GM12878 (cell line): ENCODE measurements around the gene RAP1A.

ENCODE experiments used
- KAT2A ChIP-seq: conservative IDR thresholded peaks from 2 replicates; pipeline ENCODE4 v1.6.1; 2011; ENCODE audit warnings: low read depth, low read length; ENCODE audit not compliant: control insufficient read depth
- MTA3 ChIP-seq: IDR thresholded peaks from 2 replicates; pipeline ENCODE4 v1.6.1; 2012; ENCODE audit warnings: low read length, inconsistent platforms, borderline replicate concordance
- SIX5 ChIP-seq: IDR thresholded peaks from 2 replicates; pipeline ENCODE4 v1.6.1; 2011; ENCODE audit warnings: mild to moderate bottlenecking, low read depth, low read length, moderate library complexity; ENCODE audit not compliant: severe bottlenecking
- SP1 ChIP-seq: IDR thresholded peaks from one replicate; pipeline ENCODE4 v1.6.1; 2011; ENCODE audit warnings: low read depth, low read length
- TF ChIP-seq, protein P1 (sequence below), 3 experiments: IDR thresholded peaks in 2 of 3; conservative IDR thresholded peaks in 1 of 3; 2 replicates each; pipeline ENCODE4 v1.5.1; 2011; ENCODE audit warnings: low read depth in 3 of 3, low read length in 3 of 3, mild to moderate bottlenecking in 3 of 3, control low read depth in 2 of 3, moderate library complexity in 2 of 3, inconsistent platforms in 1 of 3, mixed read lengths in 1 of 3; ENCODE audit not compliant: control insufficient read depth in 2 of 3, insufficient read depth in 1 of 3; ENCODE audit errors: extremely low read depth in 1 of 3
- TF ChIP-seq, protein P2 (sequence below): IDR thresholded peaks from 2 replicates; pipeline ENCODE4 v1.6.1; 2012; ENCODE audit warnings: low read depth, low read length, improper control_type of control experiment

DNA sequence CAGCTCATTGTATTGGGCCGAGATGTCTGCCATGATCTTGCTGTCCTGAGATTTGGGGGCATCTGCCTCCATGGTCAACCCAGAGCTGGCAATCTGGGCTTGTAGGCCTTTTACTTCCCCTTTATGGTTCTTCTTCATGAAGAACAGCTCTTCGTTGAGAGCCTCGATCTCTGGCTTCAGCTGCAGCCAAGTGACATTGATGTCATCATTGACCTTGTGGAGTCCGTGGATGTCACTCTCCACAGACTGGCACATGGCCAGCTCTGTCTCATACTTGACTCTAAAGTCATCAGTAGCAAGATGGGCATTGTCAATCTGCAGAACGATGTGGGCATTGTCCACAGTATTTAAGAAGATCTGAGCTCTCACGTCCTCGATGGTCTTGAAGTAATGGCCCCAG lies 29.2 kb downstream of the RAP1A start:
- no peak for TF ChIP-seq SIX5
- TF ChIP-seq, protein P1, sequence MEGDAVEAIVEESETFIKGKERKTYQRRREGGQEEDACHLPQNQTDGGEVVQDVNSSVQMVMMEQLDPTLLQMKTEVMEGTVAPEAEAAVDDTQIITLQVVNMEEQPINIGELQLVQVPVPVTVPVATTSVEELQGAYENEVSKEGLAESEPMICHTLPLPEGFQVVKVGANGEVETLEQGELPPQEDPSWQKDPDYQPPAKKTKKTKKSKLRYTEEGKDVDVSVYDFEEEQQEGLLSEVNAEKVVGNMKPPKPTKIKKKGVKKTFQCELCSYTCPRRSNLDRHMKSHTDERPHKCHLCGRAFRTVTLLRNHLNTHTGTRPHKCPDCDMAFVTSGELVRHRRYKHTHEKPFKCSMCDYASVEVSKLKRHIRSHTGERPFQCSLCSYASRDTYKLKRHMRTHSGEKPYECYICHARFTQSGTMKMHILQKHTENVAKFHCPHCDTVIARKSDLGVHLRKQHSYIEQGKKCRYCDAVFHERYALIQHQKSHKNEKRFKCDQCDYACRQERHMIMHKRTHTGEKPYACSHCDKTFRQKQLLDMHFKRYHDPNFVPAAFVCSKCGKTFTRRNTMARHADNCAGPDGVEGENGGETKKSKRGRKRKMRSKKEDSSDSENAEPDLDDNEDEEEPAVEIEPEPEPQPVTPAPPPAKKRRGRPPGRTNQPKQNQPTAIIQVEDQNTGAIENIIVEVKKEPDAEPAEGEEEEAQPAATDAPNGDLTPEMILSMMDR (IDR thresholded peaks at IDR 0.05 in 2 of 3, conservative IDR thresholded peaks at IDR 0.05 in 1 of 3; ENCODE audit: control insufficient read depth in 2 of 3, extremely low read depth in 1 of 3, insufficient read depth in 1 of 3, low read depth in 3 of 3, low read length in 3 of 3): no peak
- TF ChIP-seq MTA3: no peak
- TF ChIP-seq KAT2A: no peak
- TF ChIP-seq SP1: no peak
- TF ChIP-seq, protein P2, sequence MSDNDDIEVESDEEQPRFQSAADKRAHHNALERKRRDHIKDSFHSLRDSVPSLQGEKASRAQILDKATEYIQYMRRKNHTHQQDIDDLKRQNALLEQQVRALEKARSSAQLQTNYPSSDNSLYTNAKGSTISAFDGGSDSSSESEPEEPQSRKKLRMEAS: no peak
